ENCODE results near the gene FAM181A.

FAM181A gene

DNA sequence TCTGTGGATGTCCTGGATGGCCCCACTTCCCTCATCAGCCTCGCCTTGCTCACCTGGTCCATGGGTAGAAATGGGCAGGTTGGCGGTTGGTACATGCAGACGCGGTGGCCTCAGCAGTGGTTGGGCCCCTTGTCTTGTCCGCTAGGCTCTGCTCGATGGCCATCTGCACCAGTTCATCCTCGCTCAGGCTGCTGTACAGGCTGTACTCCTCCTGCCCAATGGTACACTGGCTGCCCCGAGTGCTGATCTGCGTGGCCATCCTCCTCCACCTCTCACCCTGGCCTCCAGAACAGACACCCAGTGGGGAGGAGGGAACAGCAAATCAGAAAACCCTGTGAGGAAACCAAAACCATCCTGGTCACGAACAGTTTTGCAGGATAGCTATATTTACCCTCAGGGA is 37.1 kb downstream of the FAM181A start:
- no peak for DNase-seq

DNA sequence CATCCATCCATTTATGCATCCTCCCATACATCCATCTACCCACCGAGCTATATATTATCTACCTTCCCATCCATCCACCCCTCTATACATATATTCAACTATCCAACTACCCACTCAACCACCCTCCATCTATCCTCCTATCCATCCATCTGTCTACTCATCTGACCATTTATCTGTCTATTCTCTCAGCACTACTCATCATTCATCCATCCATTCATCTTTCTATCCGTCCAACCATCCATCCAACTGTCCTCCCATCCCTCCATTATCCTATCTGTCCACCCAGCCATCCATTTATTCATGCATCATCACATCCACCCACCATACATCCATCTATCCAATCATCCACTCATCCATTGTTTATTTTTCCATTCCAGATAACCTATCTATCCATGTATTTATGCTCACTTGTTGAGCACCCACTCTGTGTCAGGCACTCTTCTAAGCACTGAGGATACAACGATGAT is 37.7 kb downstream of the FAM181A start:
- DNase-seq, result no peak

DNA sequence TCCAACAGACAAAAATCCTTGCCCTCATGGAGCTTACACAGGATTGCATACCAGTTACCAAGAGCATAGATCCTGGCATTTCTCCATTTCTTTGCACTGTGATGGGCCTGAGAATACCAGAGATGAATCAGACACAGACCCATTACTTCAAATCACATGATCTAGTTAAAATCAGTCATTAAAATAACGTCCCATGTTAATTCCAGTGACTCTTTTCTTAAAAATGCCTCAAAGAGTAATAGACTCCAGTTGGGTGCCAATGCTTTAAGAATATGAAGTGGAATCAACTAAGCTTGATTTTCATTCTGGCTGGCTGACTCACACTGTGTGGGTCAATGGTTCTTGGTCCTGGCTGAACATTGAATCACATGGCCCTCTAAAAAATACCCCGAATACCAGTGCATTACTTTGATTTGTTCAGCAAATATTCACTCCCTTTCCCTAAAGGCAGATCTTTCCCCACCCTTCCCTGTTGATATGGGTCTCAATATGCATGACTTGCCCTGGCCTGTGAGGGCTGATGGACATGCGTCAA is 38.2 kb downstream of the FAM181A start:
- DNase-seq, result peak; percentile 23 to 41

DNA sequence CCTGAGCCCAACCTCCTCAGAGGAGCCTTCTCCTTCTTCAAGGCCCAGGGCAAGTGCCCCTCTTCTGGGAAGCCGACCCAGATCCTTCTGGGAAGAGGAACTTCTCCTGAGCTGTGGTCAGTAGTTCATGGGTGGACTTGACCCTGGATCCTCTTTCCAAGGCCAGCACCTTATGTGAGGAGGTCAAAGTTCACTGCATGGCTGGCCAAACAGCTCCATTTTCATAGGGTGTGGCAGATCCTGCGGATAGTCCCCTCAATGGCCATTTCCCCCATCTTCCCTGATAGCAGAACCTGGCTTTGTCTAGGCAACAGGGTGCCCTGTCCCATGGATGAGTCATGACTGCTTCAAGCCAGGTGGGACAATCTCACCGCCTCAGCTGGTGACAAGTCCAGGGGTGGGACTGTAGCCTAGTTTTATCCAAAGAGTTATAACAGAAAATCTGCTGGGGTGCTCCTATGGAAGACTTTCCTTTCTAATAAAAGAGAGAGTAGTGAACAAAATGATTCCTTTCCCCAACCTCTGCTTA is 38.9 kb downstream of the FAM181A start:
- peak in 1 of 2 donors; percentile 51 for DNase-seq

DNA sequence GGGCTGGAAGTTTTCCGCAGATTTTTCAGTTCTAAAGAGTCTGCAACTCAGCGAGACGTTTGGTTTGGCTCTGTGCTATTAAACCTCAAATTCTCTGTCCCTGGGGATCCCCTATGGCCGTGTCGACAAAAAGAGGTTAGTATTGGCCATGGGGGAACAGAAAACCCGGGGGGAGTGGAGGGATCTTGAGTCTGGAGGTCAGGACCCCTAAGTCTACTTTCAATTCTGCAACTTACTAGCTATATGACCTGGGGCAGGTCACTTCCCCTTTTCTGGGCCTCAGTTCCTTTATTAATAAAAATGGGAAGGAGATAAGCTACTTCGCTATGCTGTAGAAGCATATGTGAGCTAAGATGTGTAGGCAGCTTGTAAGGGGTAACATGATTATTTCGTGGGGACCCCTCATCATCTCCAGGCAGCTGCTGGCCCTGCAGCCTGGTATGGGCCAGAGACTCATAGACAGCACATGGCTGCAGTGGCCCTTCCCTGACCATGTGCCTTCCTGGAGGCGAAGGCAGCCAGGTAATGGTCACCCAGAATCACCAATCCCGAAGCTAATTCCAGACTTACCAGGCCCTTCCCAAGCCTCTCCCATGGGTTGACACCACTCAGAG is 40.6 kb downstream of the FAM181A start:
- DNase-seq, result peak; percentile 77 to 81

DNA sequence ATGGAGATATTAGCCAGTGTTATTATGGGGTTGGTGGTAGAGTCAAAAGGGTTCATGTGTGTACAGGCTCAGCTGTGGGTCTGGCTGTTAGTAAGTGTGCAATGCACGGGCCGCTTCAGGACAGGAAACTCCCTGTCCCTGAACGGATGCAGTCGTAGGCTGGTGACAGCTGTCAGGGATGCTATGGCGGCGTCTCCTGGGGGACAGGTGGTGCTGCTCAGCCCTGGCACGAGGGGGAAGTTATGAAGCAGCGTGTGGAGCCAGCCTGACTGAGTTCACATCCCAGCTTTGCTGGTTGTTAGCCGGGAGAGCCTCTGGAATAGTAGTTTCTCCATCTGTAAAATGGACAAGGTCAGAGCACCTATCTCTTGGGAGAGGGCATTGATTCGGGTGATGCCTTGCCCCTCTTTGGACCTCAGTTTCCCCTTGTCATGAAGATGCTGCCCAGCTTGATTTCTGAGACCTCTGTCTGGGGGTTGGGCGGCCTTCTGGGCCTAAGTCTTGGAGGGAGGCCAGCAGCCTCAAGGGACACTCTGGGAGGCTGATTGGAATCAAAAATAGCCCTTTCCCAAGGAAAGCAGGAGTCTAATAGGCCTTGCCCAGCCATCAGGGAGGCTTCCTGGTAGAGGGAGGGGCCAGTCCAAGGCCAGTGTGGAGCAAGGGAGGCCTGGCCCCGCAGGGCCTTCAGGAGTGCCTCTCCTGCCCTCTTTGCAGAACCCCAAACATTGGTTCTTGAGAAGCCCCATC is 42.1 kb downstream of the FAM181A start:
- DNase-seq, result no peak

DNA sequence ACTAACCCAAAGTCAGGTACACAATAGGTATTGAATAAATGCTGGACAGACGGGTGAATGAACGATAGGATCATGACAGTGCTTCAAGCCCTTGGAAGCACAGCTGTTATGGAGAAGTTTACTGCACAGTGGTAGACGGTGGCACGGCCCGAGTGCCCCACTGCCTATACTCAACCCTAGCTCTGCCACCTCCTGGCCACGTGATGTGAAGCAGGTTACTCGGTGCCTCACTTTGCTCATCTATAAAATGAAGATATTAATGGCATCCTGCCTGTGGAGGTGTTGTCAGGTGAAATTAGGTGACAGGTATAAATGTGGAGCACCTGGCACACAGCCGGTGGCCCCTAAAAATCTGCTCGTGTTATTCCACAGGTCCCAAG is 43.4 kb downstream of the FAM181A start:
- peak; percentile 22 to 30 for DNase-seq

DNA sequence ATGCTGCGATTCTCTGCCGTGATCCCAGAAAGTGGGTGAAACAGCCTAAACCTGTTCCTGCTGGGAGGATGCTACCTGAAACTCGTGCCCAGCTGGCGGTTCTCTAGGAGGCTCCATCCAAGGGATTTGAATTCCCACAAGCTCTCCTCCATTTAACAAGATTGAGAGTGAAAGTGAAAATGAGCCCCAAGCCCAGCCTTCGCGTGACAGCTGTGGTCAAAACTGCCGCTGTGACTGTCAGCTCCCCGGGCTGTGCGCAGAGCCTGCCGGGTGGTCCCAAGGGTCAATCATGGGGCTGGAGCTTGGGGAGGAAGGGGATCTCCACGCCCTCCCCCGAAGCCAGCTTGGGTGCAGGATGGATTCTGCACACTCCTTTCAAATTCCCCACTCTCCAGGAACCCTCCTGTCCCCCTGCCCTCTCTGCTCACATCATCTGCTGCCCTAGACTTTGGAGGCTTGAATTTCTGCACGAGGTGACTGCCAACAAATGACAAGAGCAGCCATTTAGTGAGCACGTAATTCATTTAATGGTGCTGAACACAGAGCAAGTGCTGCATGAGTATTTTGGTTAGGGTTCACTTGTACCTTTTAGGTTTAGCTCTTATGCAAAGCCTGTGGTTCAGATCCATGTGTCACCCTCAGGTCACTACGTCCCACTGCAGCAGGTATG is 44.0 kb downstream of the FAM181A start:
- DNase-seq, result peak in 1 of 2 donors; percentile 57

DNA sequence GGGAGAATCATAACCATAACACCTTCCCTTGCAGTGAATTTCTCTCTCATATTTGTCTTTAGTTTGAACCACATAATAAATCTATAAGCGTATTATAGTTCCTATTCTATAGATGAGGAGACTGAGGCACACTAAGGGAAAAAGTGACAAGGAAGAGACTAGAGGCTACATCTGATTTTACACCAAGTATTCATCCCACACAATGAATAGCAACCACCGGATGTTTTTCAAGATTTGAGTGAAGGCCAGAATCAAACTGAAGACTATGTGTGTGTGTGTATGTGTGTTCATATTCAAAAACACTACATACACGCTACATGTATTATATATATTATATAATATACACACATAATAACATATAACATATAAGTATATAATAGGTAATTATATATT is 44.5 kb downstream of the FAM181A start:
- no peak for DNase-seq

DNA sequence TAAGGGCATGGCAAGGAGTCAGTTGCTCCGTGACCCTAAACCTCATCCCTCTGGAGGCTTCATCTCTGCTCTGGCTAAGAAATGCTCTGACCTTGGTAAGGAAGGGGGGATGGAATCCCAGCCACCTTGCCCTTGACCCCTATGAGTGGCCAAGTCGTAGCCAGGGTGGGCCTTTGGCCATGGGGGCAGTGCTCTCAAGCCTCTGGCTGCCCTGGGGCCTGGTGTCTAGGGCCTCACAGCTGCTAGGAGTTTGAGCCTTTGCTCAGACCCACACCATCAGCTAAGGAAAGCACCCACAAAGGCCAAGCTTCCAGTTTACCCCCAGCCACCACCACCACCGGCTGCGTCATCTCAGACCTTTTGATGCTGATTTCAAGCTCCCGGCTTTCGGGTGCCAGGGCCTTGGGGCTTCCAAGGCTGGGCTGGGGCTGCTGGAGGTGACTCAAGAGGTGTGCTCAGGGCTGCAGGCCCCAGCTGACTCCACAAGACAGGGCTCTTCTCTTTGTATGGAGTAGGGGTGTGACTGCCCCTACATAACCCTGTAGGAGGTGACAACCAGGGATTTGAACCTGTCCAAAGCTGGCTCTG is 45.6 kb downstream of the FAM181A start:
- DNase-seq, result no peak

DNA sequence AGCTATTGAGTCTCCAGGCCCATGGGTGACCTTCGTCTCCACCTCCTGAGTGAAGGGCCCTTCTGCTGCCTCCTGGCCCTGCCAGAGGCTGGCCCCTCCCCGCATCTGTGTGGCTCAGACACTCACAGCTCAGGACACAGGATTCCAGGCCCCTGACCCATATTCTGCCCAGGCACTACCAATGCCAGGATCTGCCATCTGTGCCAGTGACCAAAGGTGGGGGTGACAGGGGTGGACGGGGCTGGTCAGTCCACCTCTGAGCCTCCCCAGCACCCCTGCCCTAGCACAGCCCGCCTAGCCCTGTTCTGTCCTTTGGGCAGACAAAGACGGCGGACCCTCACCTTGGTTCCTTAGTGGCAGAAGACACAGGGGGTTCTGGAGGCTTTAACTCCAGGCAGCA is 46.5 kb downstream of the FAM181A start:
- DNase-seq, result no peak

DNA sequence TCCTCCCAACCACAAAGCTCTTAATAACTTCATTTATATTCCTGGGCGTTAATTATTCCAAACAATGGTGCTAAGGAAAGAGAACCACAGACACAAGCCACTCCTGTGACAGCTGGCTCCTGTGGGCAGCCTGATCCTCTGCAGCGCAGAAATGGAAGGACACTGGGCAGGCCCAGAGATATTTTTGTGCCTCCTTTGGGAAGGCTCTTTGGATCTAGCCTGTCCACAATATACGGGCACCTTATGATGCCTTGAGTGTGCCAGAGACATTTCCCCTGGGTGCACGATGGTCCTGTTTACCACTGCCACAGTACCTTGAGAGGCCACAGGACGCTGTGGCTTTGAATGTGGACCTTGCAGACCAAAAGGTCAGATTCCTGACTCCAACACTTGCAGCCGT is 47.2 kb downstream of the FAM181A start:
- DNase-seq, result no peak

DNA sequence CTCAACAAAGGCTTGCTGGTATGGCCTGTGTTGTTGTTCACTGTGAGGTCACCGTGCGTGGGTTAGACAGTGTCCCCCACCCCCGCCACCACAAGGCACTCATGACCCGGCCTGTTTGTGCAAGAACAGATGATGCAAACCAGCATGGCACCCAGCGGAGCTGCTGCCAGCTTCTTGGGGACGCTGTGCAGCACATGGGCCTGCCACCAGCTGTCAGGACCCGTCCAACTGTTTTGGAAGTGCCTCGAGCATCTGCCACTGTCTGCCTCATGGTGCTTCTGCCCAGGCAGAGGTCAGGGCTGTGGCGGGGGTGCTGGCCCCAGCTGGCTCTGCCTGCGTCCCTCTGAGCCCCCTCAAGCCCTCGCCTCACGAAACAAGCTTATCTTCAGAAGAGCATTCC is 47.7 kb downstream of the FAM181A start:
- DNase-seq, result peak; percentile 86 to 96

DNA sequence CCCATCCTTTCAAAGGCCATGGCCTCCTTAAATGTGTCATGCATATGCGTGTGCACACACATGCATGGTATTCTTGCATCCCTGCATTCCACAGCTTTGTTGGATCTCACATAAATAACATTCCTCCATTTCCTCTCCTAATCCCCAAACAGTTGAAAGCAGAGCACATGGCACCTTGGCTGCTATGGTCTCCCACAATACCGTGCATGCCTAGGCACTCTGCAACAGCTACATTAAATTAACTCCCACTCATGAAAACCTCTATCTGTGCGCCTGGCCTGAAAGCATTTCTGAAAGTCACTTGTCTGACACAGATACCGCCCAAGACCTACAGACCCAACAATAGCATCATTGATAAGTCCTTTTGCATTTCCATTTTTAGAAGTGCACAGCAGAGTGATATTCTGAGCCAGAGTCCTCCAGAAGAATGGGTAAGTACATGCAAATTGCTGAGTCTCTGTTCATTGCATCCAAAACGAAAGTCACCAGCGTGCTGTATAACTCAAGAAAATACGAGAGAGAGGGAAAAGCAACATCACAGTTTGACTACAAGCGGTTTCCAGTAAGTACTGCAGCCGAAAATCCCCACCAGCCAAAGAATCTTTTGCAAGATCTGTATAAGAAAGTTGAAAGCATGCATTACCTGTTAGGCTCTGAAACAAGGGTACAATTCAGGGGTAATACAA is 48.8 kb downstream of the FAM181A start:
- no peak for DNase-seq

DNA sequence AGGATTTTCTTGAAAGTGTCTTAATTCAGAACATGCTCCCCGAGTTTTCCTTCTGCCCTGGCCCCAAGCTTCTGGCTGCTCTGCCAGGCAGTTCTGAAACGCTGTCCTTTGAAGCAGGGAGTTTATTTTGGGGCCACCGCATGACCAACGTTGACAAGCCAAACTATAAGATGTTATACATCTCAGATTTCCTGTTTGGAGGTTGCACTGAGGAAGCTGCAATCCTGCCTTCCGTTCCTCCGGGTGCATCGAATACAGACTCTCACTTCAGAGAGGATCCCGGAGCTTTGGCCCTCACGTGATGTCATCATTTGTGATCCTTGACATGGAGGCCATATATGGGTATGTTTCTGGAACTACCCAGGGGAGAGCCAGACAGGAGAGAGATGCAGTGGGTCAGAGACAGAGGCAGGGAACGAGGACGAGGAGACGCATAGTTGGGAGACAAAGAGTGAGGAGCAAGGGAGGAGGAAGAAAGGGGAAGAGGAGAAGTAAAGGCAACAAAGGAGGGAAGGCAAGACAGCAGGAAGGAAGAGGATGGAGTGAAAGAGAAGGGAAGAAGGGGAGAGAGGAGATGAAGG is 49.4 kb downstream of the FAM181A start, which contains the start of gene ASB2:
ASB2 (minus strand) TSS at position 94 of the 581 bp plus-strand sequence. CDS start 12,031 bp downstream, outside the sequence.
- DNase-seq, result peak; percentile 51 to 72

DNA sequence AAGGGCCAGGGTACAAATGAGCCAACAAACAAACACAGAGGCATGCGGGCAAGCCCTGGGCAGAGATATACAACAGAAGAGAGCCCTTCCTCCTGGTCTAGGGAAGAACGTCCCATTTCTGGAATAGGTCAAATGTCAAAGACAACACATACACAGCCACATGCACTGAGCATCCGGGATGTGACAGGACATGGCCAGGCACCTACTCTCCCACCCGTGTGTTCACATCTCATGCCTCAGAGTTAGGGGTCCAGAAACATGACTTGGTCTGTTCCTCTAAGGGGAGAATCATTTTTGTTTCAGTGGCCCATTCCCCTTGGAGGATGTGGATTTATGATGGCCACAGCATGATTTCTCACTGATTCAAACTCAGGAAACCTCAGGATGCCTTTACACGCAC is 50.0 kb downstream of the FAM181A start:
- no peak for DNase-seq

DNA sequence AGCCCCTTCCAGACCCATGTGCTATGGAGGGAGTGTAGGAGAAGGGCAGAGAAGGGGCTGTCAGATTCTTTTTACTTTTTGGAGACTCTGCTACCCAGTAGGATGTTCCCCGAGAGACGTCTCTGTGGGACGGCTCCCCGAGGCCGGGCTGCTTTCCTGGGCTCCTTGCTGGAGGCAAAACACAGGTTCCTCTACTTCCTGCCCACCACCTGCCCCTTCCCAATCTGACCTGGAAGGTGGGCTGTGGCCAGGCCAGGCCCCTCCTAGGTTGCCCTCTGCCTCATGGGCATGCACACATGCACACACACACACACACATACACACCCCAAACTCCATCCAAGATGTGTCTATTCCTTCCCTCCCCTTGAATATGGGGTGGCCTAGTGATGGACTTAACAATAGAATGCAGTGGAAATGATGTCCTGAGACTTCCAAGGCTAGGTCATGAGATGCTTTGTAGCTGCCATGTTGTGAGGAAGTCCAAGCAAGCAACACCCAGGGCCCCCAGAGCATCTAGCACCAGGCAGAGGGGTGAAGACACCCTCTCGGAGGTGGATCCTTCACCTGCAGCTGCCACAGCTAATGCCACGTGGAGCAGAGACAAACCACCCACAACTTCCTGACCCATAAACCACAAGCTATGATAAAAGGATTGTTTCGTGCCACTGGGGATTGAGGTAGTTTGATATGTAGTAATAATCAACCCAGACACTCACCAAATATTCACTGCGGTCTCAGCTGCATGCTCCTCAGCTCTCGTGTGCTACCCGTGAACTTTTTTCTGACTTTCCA is 50.8 kb downstream of the FAM181A start:
- DNase-seq, result peak in 1 of 2 donors; percentile 47

DNA sequence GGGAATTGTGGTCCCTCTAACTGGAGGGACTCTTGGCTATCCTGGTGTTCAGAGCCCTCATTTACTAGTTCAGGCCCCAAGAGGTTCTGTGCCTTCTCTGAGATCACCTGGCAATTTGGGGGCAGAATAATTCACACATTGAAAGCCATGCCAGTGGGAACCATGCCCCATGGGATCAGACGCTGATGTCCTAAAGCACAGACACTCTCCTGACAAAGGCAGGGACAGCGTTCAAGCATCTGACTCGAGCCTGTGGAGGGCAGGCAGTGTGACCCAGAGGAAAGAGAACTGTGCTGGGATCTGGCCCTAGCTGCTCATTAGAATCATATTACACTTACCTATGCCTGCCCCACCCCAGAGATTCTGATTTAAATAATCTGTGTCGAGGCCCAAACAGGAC is 51.6 kb downstream of the FAM181A start:
- no peak for DNase-seq
